Suppressor macrophage (primary cell): ENCODE results near the gene HOXA6.

Experiments
- DNase-seq, 4 experiments: peaks; one replicate each; pipeline ENCODE4 v3.0.0-alpha.2; 2020 to 2022

HOXA6 gene

GRCh38 chr7:27172823-27173510, 25.4 kb upstream of the HOXA6 start:
- peak in 1 of 4 experiments; percentile 44 for DNase-seq

- peak in 1 of 4 experiments; percentile 5 for DNase-seq
Observed at GRCh38 chr7:27172315-27172774, 24.8 kb upstream of the HOXA6 start.

GRCh38 chr7:27171637-27172314, 24.2 kb upstream of the HOXA6 start:
- peak in 1 of 4 experiments; percentile 36 for DNase-seq

DNA sequence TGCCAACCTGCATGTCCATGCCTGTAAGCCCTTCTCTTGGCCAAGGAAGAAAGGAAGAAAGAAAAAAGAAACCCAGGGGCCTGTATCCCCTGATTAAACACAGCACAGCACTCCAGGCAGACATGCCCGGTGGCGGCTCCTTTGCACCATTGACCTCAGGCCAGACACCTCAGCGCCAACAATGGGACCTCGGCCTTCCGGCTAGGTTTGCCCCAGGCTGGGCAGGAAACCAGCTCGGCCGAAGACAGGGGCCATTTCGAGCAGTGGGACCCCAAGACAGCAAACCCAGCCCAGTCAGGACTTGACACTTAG, 23.7 kb upstream of the HOXA6 start:
- peak in 1 of 4 experiments; percentile 10 for DNase-seq

DNA sequence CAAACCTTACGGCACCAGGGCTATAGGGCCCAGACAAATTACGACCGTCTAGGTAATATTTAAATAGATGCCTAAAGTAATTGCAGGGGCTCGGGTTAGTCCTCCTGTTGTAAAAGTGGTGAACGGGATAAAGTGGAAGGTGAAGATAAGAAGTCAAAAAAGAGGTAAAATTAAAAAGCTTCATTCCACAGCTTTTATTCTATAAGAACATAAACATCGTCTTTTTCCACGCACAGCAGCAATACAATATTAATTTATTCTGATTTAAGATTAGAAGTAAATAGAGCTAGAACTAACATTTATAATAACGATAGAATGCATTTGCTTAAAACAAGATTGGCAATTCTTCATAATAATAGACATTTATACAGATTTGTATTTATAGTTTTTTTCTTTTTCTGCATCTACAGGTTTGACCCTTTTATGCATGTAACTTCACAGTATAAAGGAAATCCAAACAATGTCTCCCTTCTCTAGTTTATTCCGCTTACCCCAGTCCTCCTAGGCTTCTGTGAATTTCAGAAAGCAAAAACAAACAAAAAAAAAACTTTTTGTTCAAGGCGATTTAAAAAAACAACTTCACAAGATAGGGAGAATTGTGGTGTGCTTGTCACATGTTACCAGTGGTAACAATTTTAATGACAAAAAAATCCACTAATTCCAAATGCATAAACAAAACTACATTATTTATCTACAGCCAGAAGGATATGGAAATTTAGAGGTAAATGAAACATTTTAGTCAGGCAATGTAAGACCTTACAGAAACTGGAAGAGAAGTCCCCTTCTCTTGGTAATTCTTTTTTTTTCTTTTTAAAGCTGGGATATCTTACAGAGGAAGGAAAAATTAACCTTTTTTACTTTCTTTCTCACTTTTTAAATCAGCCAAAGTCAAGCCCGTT, 23.1 kb upstream of the HOXA6 start:
- DNase-seq = no peak

- DNase-seq = peak in 2 of 4 experiments; percentile 33 to 45
Observed at GRCh38 chr7:27169658-27170425, 22.3 kb upstream of the HOXA6 start.

- peak in 2 of 4 experiments; percentile 51 for DNase-seq
Observed at GRCh38 chr7:27168265-27168947, 20.8 kb upstream of the HOXA6 start.

GRCh38 chr7:27167916-27168264, 20.3 kb upstream of the HOXA6 start:
- DNase-seq = no peak

DNA sequence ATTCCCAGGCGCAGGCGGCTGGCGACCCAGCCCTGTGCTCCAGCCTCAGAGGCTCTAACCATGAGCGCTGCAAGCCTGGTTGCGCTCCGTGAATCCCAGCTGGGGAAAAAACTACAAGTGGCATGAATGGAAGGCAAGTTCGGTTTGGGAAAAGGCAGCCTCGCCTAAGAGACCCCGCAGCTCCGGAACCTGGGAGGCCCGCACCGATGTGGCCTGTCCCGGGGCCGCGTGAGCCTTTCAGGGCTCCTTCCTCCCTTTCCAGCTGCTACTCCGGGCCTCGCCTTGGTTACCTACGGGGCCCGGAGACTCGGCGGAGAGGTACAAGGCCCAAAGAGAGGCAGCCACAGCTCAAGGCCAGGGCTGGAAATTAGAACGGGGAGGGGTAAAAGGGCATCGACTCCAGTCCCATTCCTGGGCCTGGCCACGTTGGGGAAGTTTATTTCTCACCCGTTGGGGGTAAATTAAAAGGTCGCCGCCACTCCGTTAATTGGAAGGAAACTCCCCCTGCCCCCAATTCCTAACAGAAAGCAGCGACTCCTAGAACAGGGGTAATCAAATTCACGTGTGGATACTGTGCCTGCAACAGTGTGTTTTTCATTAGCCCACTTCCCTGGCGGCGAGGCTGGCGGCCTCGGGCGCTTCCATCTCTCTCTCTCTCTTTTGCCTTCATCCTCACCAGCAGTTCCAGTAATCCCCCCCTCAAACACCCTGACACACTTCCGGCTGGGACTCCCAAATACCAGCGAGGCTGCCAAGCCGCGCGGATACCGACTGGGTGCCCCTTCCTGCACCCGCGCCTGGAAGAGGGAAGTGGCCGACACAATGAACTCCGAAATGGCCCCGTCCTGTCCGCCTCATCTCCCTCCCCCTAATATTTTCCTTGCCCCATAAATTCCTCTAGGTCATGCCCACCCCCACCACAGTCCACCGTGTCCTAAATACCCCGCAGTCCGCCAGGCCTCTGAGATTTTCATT, 19.2 kb upstream of the HOXA6 start:
- DNase-seq = peak in 1 of 4 experiments; percentile 45

DNA sequence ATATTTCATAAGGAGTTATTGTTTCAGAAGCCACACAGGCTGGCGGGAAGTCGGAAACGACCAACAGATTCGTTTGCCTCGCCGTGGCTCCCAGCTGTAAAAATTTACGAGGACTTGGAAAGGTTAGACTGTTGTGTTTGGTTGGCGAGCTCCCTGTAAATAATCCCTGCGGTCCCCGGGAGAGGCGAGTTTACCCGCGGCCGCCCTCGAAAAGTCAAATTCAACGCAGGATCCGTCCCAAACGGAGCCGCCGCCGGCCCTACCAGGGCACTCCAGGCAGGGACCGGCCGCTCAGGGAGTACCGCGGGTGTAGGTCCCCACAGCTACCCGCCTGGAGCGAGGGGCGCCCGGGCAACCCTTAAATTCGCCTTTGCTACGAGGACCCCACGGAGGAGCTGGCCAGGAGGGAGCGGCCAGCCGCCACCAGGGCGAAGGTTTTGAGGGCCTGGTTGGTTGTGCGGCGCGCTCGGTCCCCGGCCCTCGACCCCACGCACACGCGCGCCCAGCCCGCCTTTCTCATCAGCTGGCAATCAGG, 18.5 kb upstream of the HOXA6 start:
- peak in 1 of 4 experiments; percentile 32 for DNase-seq

GRCh38 chr7:27165089-27165995, 17.8 kb upstream of the HOXA6 start, which contains the start of gene HOXA9:
TSS of gene HOXA9 (minus strand) at chr7:27165537. CDS start at chr7:27165457, 80 bp downstream.
- DNase-seq = peak; percentile 76 to 83 (median 80)

- peak in 2 of 4 experiments; percentile 58 to 59 for DNase-seq
Observed at GRCh38 chr7:27164367-27165088, 17.0 kb upstream of the HOXA6 start.

GRCh38 chr7:27164045-27164366, 16.4 kb upstream of the HOXA6 start:
- DNase-seq = no peak

GRCh38 chr7:27163288-27164044, 15.9 kb upstream of the HOXA6 start:
- DNase-seq = no peak

GRCh38 chr7:27162561-27163287, 15.2 kb upstream of the HOXA6 start:
- no peak for DNase-seq

- DNase-seq = no peak
Observed at GRCh38 chr7:27161721-27162560, 14.4 kb upstream of the HOXA6 start.
